ENCODE measurements around the gene PPP1R9B.

DNA sequence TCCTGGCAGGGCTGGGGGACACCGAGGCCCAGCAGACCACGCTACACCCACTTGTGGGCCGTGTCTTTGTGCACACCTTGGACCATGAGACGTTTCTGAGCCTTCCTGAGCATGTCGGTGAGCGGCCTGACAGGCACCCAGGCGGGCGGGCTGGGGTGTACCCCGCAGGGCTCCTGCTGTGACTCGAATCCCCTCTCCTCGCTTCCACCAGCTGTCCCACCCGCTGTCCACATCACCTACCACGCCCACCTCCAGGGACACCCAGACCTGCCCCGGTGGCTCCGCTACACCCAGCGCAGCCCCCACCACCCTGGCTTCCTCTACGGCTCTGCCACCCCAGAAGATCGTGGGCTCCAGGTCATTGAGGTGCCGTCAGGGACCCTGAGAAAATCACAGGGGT, 16.9 kb upstream of the PPP1R9B start:
- TF ChIP-seq CTCF (IDR thresholded peaks at IDR 0.05; ENCODE audit: control extremely low read depth in 1 of 3, insufficient read depth in 1 of 3, low read depth in 1 of 3, low read length in 3 of 3) (no peak), POLR2AphosphoS5 (IDR thresholded peaks at IDR 0.05; ENCODE audit: low read depth, low read length) (no peak), POLR2A (IDR thresholded peaks at IDR 0.05; ENCODE audit: control extremely low read depth in 1 of 2, low read depth in 2 of 2, low read length in 2 of 2) (no peak), SUZ12 (IDR thresholded peaks at IDR 0.05; ENCODE audit: low read length) (no peak), ZNF274 (IDR thresholded peaks at IDR 0.05; ENCODE audit: borderline replicate concordance, extremely low read depth, low read length) (no peak), BRCA1 (IDR thresholded peaks at IDR 0.05; ENCODE audit: low read depth, low read length) (no peak), EP300 (IDR thresholded peaks at IDR 0.05; ENCODE audit: borderline replicate concordance in 1 of 2, low read depth in 2 of 2, low read length in 2 of 2) (no peak), EZH2 (IDR thresholded peaks at IDR 0.05; ENCODE audit: low read depth, low read length, severe bottlenecking) (no peak)
